Measurements from ENCODE around the gene TRIO. TPM values are rescaled to one million over a fixed set of nuclear protein-coding genes. Genes with fewer than 3 reads are reported as not detected.
"Not testable (repeated sequence)": the region's sequence is repeated elsewhere in the genome, so short reads cannot be mapped to it uniquely, and the experiment has no call there.

TRIO gene
- total RNA-seq, 1 donor from 2014 or later: 163 TPM

DNA sequence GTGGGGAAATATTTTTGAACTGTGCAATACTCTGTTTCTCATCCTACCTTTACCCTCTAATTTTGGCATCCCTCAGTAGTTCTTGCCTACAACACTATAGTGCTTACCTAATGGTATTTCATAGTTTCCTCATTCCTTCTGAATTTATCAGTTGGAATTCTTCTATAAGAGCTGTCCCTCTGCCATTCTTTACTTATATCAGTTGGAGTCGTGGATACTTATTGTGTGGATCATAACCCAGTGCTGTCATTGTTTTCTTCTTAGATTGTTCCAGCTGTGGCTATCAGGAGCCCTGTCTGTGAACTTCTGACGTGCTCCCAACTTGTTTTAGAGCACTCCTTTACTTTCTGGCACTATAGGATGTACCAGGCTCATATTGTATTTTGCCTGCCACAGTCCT is 292.3 kb downstream of the TRIO start:
- TF ChIP-seq CTCF (IDR thresholded peaks at IDR 0.05; ENCODE audit: unreplicated experiment): no peak
- Mint-ChIP-seq H3K9me3 (ENCODE audit: low read depth) (no peaks in the 10 kb centered on the region), H3K4me1 (ENCODE audit: low read depth) (peaks cover 30% of the 10 kb centered on the region), H3K4me3 (ENCODE audit: low read depth) (no peak overlapping the region), H3K27ac (no peak overlapping the region), H3K36me3 (ENCODE audit: insufficient read depth) (peaks cover 25% of the 10 kb centered on the region), H3K27me3 (no peaks in the 10 kb centered on the region)
- DNase-seq (ENCODE audit: low spot score, unreplicated experiment): no peak

DNA sequence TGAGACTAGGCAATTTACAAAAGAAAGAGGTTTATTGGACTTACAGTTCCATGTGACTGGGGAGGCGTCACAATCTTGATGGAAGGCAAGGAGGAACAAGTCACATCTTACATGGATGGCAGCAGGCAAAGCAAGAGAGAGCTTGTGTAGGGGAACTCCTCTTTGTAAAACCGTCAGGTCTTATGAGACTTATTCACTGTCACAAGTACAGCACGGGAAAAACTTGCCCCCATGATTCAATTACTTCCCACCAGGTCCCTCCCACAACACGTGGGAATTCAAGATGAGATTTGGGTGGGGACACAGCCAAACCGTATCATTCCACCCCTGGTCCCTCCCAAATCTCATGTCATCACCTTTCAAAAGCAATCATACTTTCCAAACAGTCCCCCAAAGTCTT is 293.0 kb downstream of the TRIO start:
- Mint-ChIP-seq H3K4me1 (ENCODE audit: low read depth) (peaks cover 32% of the 10 kb centered on the region), H3K36me3 (ENCODE audit: insufficient read depth) (peaks cover 25% of the 10 kb centered on the region)
- H3K27ac Mint-ChIP-seq; H3K27me3 Mint-ChIP-seq; H3K4me3 Mint-ChIP-seq (ENCODE audit: low read depth); H3K9me3 Mint-ChIP-seq (ENCODE audit: low read depth); DNase-seq (ENCODE audit: low spot score, unreplicated experiment): not testable (repeated sequence)

GRCh38 chr5:14436801-14437542 is 293.8 kb downstream of the TRIO start:
- H3K27ac Mint-ChIP-seq: no peak overlapping the region
- TF ChIP-seq CTCF (IDR thresholded peaks at IDR 0.05; ENCODE audit: unreplicated experiment): no peak
- no peaks in the 10 kb centered on the region for H3K9me3 Mint-ChIP-seq (ENCODE audit: low read depth)
- no peak for DNase-seq (ENCODE audit: low spot score, unreplicated experiment)
- H3K4me3 Mint-ChIP-seq (ENCODE audit: low read depth): no peak overlapping the region
- peaks cover 29% of the 10 kb centered on the region for H3K36me3 Mint-ChIP-seq (ENCODE audit: insufficient read depth)
- H3K27me3 Mint-ChIP-seq: no peaks in the 10 kb centered on the region
- H3K4me1 Mint-ChIP-seq (ENCODE audit: low read depth): peaks cover 27% of the 10 kb centered on the region

- no peak for TF ChIP-seq CTCF (IDR thresholded peaks at IDR 0.05; ENCODE audit: unreplicated experiment)
Observed at GRCh38 chr5:14438195-14438606, 295.1 kb downstream of the TRIO start.

GRCh38 chr5:14439087-14439871 is 296.1 kb downstream of the TRIO start:
- H3K9me3 Mint-ChIP-seq (ENCODE audit: low read depth): no peaks in the 10 kb centered on the region
- peaks cover 31% of the 10 kb centered on the region for H3K36me3 Mint-ChIP-seq (ENCODE audit: insufficient read depth)
- no peaks in the 10 kb centered on the region for H3K27me3 Mint-ChIP-seq
- no peak for TF ChIP-seq CTCF (IDR thresholded peaks at IDR 0.05; ENCODE audit: unreplicated experiment)
- peak overlapping the region; percentile 34 for H3K27ac Mint-ChIP-seq
- H3K4me1 Mint-ChIP-seq (ENCODE audit: low read depth): peaks cover 15% of the 10 kb centered on the region
- DNase-seq (ENCODE audit: low spot score, unreplicated experiment): no peak
- H3K4me3 Mint-ChIP-seq (ENCODE audit: low read depth): no peak overlapping the region

More at GRCh38 chr5:14438195-14438606, 295.1 kb downstream of the TRIO start:
- no peak overlapping the region for H3K4me3 Mint-ChIP-seq (ENCODE audit: low read depth)
- no peaks in the 10 kb centered on the region for H3K9me3 Mint-ChIP-seq (ENCODE audit: low read depth)
- no peak for DNase-seq (ENCODE audit: low spot score, unreplicated experiment)
- H3K27ac Mint-ChIP-seq: peak overlapping the region; percentile 1
- H3K27me3 Mint-ChIP-seq: no peaks in the 10 kb centered on the region
- H3K36me3 Mint-ChIP-seq (ENCODE audit: insufficient read depth): peaks cover 32% of the 10 kb centered on the region
- H3K4me1 Mint-ChIP-seq (ENCODE audit: low read depth): peaks cover 14% of the 10 kb centered on the region

All from progenitor cell of endocrine pancreas (in vitro differentiated cells).